CD14-positive monocyte (primary cell): ENCODE results near the gene EN2. TPM values are rescaled to one million over a fixed set of nuclear protein-coding genes. Genes with fewer than 3 reads are reported as not detected.

Experiments used
- DNase-seq, 3 donors: peaks; one replicate each; pipeline ENCODE4 v3.0.0-alpha.2; 2011 to 2022
- H2AFZ ChIP-seq: 2 replicates; pipeline ENCODE4 v1.6.0; 2012; ENCODE audit warnings: mild to moderate bottlenecking, low read depth, low read length, inconsistent platforms; ENCODE audit not compliant: insufficient read depth, poor library complexity, severe bottlenecking
- H3K27ac ChIP-seq, 2 donors: 1 replicate in 1 of 2; 2 replicates in 1 of 2; pipeline ENCODE4 v1.5.1; 2012 to 2013; ENCODE audit warnings: low read length in 2 of 2, control low read depth in 1 of 2, inconsistent platforms in 1 of 2, low read depth in 1 of 2, mild to moderate bottlenecking in 1 of 2
- H3K27me3 ChIP-seq, 2 donors: one replicate each; pipeline versions ENCODE4 v1.6.0 to v1.6.1; 2011 to 2013; ENCODE audit warnings: low read length in 2 of 2; ENCODE audit not compliant: control insufficient read depth in 2 of 2, insufficient read depth in 2 of 2
- H3K36me3 ChIP-seq, 2 donors: replicated peaks in 1 of 2; 1 replicate in 1 of 2; 2 replicates in 1 of 2; pipeline versions ENCODE4 v1.5.1 to v1.6.1; 2012 to 2013; ENCODE audit warnings: low read length in 2 of 2, control low read depth in 1 of 2, inconsistent platforms in 1 of 2, mild to moderate bottlenecking in 1 of 2; ENCODE audit not compliant: insufficient read depth in 2 of 2, control insufficient read depth in 1 of 2
- H3K4me1 ChIP-seq, 2 donors: 1 replicate in 1 of 2; 2 replicates in 1 of 2; pipeline versions ENCODE4 v1.5.1 to v1.6.1; 2012 to 2013; ENCODE audit warnings: low read length in 2 of 2, control low read depth in 1 of 2, inconsistent platforms in 1 of 2, mild to moderate bottlenecking in 1 of 2, moderate library complexity in 1 of 2; ENCODE audit not compliant: insufficient read depth in 2 of 2, control insufficient read depth in 1 of 2
- H3K4me2 ChIP-seq: replicated peaks from 2 replicates; pipeline ENCODE3; 2012; ENCODE audit warnings: low read length, moderate library complexity, mild to moderate bottlenecking; ENCODE audit not compliant: poor library complexity, severe bottlenecking; ENCODE audit errors: extremely low read depth
- H3K4me3 ChIP-seq, 3 experiments: fragments of 200-600 bp in 1 of 3; sonication (generic) in 1 of 3; replicated peaks in 1 of 3; 1 replicate in 2 of 3; 2 replicates in 1 of 3; pipeline ENCODE4 v1.5.1; 2011 to 2013; ENCODE audit warnings: low read length in 3 of 3, mild to moderate bottlenecking in 3 of 3, control low read depth in 2 of 3, low read depth in 2 of 3, inconsistent platforms in 1 of 3, moderate library complexity in 1 of 3
- H3K79me2 ChIP-seq: 2 replicates; pipeline ENCODE4 v1.6.0; 2012; ENCODE audit warnings: mild to moderate bottlenecking, control low read depth, inconsistent platforms, low read length, moderate library complexity; ENCODE audit not compliant: insufficient read depth
- H3K9ac ChIP-seq: 2 replicates; pipeline ENCODE4 v1.6.0; 2017; ENCODE audit warnings: low read length, mild to moderate bottlenecking; ENCODE audit not compliant: insufficient read depth, poor library complexity, severe bottlenecking
- H3K9me3 ChIP-seq, 2 donors: replicated peaks in 1 of 2; 1 replicate in 1 of 2; 2 replicates in 1 of 2; pipeline versions ENCODE4 v1.5.1 to v1.6.1; 2012 to 2013; ENCODE audit warnings: low read length in 2 of 2, control low read depth in 1 of 2; ENCODE audit not compliant: control insufficient read depth in 1 of 2, insufficient read depth in 1 of 2
- H4K20me1 ChIP-seq: 2 replicates; pipeline ENCODE4 v1.6.0; 2012; ENCODE audit warnings: mild to moderate bottlenecking, low read length, control low read depth, moderate library complexity; ENCODE audit not compliant: insufficient read depth
- H3K27ac Mint-ChIP-seq, 7 donors: one replicate each; pipeline ENCODE4 v1.8.0; 2020; ENCODE audit warnings: mild to moderate bottlenecking in 7 of 7, mixed read lengths in 7 of 7, moderate library complexity in 6 of 7, inconsistent platforms in 2 of 7
- H3K27me3 Mint-ChIP-seq, 3 donors: one replicate each; pipeline ENCODE4 v1.8.0; 2021 to 2022; ENCODE audit warnings: low read depth in 3 of 3, mild to moderate bottlenecking in 3 of 3, mixed read lengths in 3 of 3, moderate library complexity in 3 of 3, inconsistent platforms in 1 of 3
- H3K36me3 Mint-ChIP-seq, 2 donors: one replicate each; pipeline ENCODE4 v1.8.0; 2020; ENCODE audit warnings: mixed read lengths in 2 of 2, inconsistent platforms in 1 of 2, mild to moderate bottlenecking in 1 of 2
- H3K4me1 Mint-ChIP-seq: one replicate; pipeline ENCODE4 v1.8.0; 2020; ENCODE audit warnings: mild to moderate bottlenecking, mixed read lengths
- H3K4me3 Mint-ChIP-seq, 2 donors: one replicate each; pipeline ENCODE4 v1.8.0; 2020; ENCODE audit warnings: mild to moderate bottlenecking in 2 of 2, mixed read lengths in 2 of 2, moderate library complexity in 1 of 2
- H3K9me3 Mint-ChIP-seq, 7 donors: one replicate each; pipeline ENCODE4 v1.8.0; 2020 to 2022; ENCODE audit warnings: mixed read lengths in 7 of 7, mild to moderate bottlenecking in 6 of 7, moderate library complexity in 6 of 7, inconsistent platforms in 2 of 7
- CTCF ChIP-seq: fragments of 200-600 bp; IDR thresholded peaks from one replicate; pipeline ENCODE4 v1.8.0; 2022; ENCODE audit warnings: antibody characterized with exemption, mild to moderate bottlenecking
- WGBS: methylation state at CpG from one replicate; pipeline ENCODE4 v1.1.5; 2013; ENCODE audit warnings: missing lambda C conversion rate; ENCODE audit not compliant: insufficient coverage; 5-methylcytosine and 5-hydroxymethylcytosine counted together
- intact Hi-C, 2 donors: fragments of 100-400 bp; cut with micrococcal nuclease; formaldehyde crosslinking; loops; one replicate each; pipeline versions ENCODE4 v1.15.0 to v1.15.1; 2023
- polyA plus RNA-seq, 3 donors: library from polyadenylated mRNA; depleted of rRNA in 1 of 3; unstranded in 2 of 3; stranded (reverse) in 1 of 3; fragments of 300-500 nt in 2 of 3; fragments of >200 nt in 1 of 3; fragmentation: Illumina TruSeq in 2 of 3; gene quantifications; 1 replicate in 2 of 3; 2 replicates in 1 of 3; pipeline ENCODE4 v1.2.3, GENCODE V29; 2012 to 2021

The EN2 gene
- polyA plus RNA-seq, 3 donors, result not detected

- 84% methylated on average over 8 of the region's 9 CpGs for WGBS
- TF ChIP-seq CTCF, result no peak
Measured at GRCh38 chr7:155425887-155426286, 32.0 kb upstream of the EN2 start.

GRCh38 chr7:155426543-155427410 is 31.2 kb upstream of the EN2 start:
- Mint-ChIP-seq H3K27me3 (peaks cover 10 to 52% (median 34%) of the 10 kb centered on the region in 3 donors), H3K9me3 (peaks cover 0 to 5% (median 0%) of the 10 kb centered on the region in 7 donors), H3K4me3 (no peak overlapping the region), H3K27ac (no peak overlapping the region), H3K36me3 (no peaks in the 10 kb centered on the region), H3K4me1 (no peaks in the 10 kb centered on the region)
- Histone ChIP-seq H3K27me3 (peaks cover 0 to 4% of the 10 kb centered on the region in 2 donors), H4K20me1 (no peaks in the 10 kb centered on the region), H3K9me3 (no peaks in the 10 kb centered on the region), H3K27ac (no peak overlapping the region), H3K36me3 (no peaks in the 10 kb centered on the region), H3K4me3 (no peak overlapping the region), H3K4me1 (no peaks in the 10 kb centered on the region), H3K79me2 (no peaks in the 10 kb centered on the region), H3K9ac (no peak overlapping the region), H2AFZ (no peak overlapping the region), H3K4me2 (no peak overlapping the region)
- intact Hi-C loops, result no loop called here
- TF ChIP-seq CTCF, result no peak
- WGBS, result 83% methylated on average over 17 of the region's 20 CpGs
- DNase-seq, result no peak

More at GRCh38 chr7:155425887-155426286, 32.0 kb upstream of the EN2 start:
- Histone ChIP-seq H3K9ac (no peak overlapping the region), H4K20me1 (no peaks in the 10 kb centered on the region), H3K27me3 (peaks cover 0 to 4% of the 10 kb centered on the region in 2 donors), H3K79me2 (no peaks in the 10 kb centered on the region), H3K4me1 (no peaks in the 10 kb centered on the region), H3K36me3 (no peaks in the 10 kb centered on the region), H2AFZ (no peak overlapping the region), H3K27ac (no peak overlapping the region), H3K4me3 (no peak overlapping the region), H3K9me3 (no peaks in the 10 kb centered on the region), H3K4me2 (no peak overlapping the region)
- peaks cover 8 to 47% (median 28%) of the 10 kb centered on the region in 3 donors for H3K27me3 Mint-ChIP-seq
- DNase-seq, result no peak
- no peaks in the 10 kb centered on the region for H3K36me3 Mint-ChIP-seq
- intact Hi-C loops, result no loop called here
- H3K4me3 Mint-ChIP-seq, result no peak overlapping the region
- H3K4me1 Mint-ChIP-seq, result no peaks in the 10 kb centered on the region
- H3K27ac Mint-ChIP-seq, result no peak overlapping the region
- H3K9me3 Mint-ChIP-seq, result peaks cover 0 to 5% (median 0%) of the 10 kb centered on the region in 7 donors
